Panc1 (cell line): ENCODE results near the gene SLFN12. TPM values are rescaled to one million over a fixed set of nuclear protein-coding genes. Genes with fewer than 3 reads are reported as not detected.

ENCODE experiments used
- ATAC-seq: fragments of 200-7000 bp; cut with Tn5 transposase; 2 replicates; pipeline ENCODE4 v1.9.1; 2020; ENCODE audit warnings: mild to moderate bottlenecking, moderate library complexity
- BruUV-seq: library from RNA; stranded (reverse); fragments of 400-500 nt; replicated peaks from 2 replicates; lab custom pipeline; 2021; lab: Mats Ljungman, UMichigan
- CTCF ChIA-PET: fragments of 300-600 bp; sonication (Branson Sonifier 250); formaldehyde crosslinking; loops from one replicate; lab custom pipeline; 2022; ENCODE audit warnings: antibody characterized with exemption; lab: Charles Lee
- POLR2A ChIA-PET: fragments of 300-600 bp; sonication (Branson Sonifier 250); formaldehyde crosslinking; loops from one replicate; lab custom pipeline; 2022; ENCODE audit warnings: antibody characterized with exemption; lab: Charles Lee
- DNase-seq: peaks from one replicate; pipeline ENCODE4 v3.0.0-alpha.2; 2010; ENCODE audit warnings: low read depth, low spot score
- H3K27ac ChIP-seq: 2 replicates; pipeline ENCODE4 v1.5.1; 2011; ENCODE audit warnings: mild to moderate bottlenecking, low read length, inconsistent platforms
- H3K27me3 ChIP-seq: fragments of 200-500 bp; sonication (Bioruptor generic); 2 replicates; pipeline ENCODE4 v1.6.0; 2014; ENCODE audit warnings: low read length, inconsistent platforms; ENCODE audit not compliant: control insufficient read depth, insufficient read depth
- H3K36me3 ChIP-seq: fragments of 200-500 bp; sonication (Bioruptor generic); 2 replicates; pipeline ENCODE4 v1.5.1; 2014; ENCODE audit warnings: inconsistent platforms, mild to moderate bottlenecking, low read length, moderate library complexity; ENCODE audit not compliant: control insufficient read depth, insufficient read depth
- H3K4me1 ChIP-seq: 2 replicates; pipeline ENCODE4 v1.5.1; 2011; ENCODE audit warnings: inconsistent platforms, mild to moderate bottlenecking, low read length, moderate library complexity; ENCODE audit not compliant: control insufficient read depth, insufficient read depth
- H3K4me3 ChIP-seq, 2 experiments: 2 replicates each; pipeline ENCODE4 v1.5.1; 2011 to 2012; ENCODE audit warnings: low read depth in 2 of 2, low read length in 2 of 2, mild to moderate bottlenecking in 2 of 2, inconsistent platforms in 1 of 2, moderate library complexity in 1 of 2
- H3K9me3 ChIP-seq: fragments of 200-500 bp; sonication (Bioruptor generic); 2 replicates; pipeline ENCODE4 v1.5.1; 2014; ENCODE audit warnings: low read depth, mild to moderate bottlenecking, inconsistent platforms, low read length, moderate library complexity; ENCODE audit not compliant: control insufficient read depth, insufficient read depth
- CTCF ChIP-seq: fragments of 450-650 bp; IDR thresholded peaks from 2 replicates; pipeline ENCODE4 v1.5.1; 2017; ENCODE audit warnings: mild to moderate bottlenecking
- POLR2AphosphoS5 ChIP-seq: IDR thresholded peaks from 2 replicates; pipeline ENCODE4 v1.6.1; 2012; ENCODE audit warnings: mild to moderate bottlenecking, low read depth, low read length, moderate library complexity
- REST ChIP-seq, 2 experiments: IDR thresholded peaks; 2 replicates each; pipeline ENCODE4 v1.6.1; 2011 to 2012; ENCODE audit warnings: low read depth in 2 of 2, control low read depth in 1 of 2, low read length in 1 of 2, mild to moderate bottlenecking in 1 of 2, moderate library complexity in 1 of 2; ENCODE audit not compliant: insufficient read depth in 1 of 2
- SIN3A ChIP-seq: IDR thresholded peaks from 2 replicates; pipeline ENCODE4 v1.6.1; 2012; ENCODE audit warnings: low read depth, mild to moderate bottlenecking, low read length, moderate library complexity, borderline replicate concordance; ENCODE audit not compliant: insufficient read depth
- TCF7L2 ChIP-seq: IDR thresholded peaks from 2 replicates; pipeline ENCODE4 v1.6.1; 2011; ENCODE audit warnings: mild to moderate bottlenecking, low read depth, low read length, inconsistent platforms
- in situ Hi-C: cut with HindIII; loops from 2 replicates; pipeline ENCODE4 v1.10.0; 2016; ENCODE audit warnings: low sequenced_read_pairs, low pct_unique_long_range_greater_than_20kb
- intact Hi-C: fragments of 100-400 bp; cut with micrococcal nuclease; formaldehyde crosslinking; loops from one replicate; pipeline ENCODE4 v1.10.0; 2022; ENCODE audit not compliant: unreplicated experiment
- total RNA-seq: library from RNA; stranded (reverse); gene quantifications from one replicate; pipeline ENCODE4 v1.2.1, GENCODE V29; 2021; ENCODE audit not compliant: unreplicated experiment

Gene SLFN12
- total RNA-seq, 1 experiment from 2014 or later = 35.2 TPM

GRCh38 chr17:35477248-35477647 lies 44.9 kb upstream of the SLFN12 start:
- Histone ChIP-seq H3K27ac (no peak overlapping the region), H3K27me3 (peaks cover 25% of the 10 kb centered on the region), H3K4me1 (no peaks in the 10 kb centered on the region), H3K4me3 (no peak overlapping the region), H3K9me3 (no peaks in the 10 kb centered on the region), H3K36me3 (no peaks in the 10 kb centered on the region)
- in situ Hi-C loops (no loop called here), intact Hi-C loops (no loop called here)
- BruUV-seq = no TSS peak
- CTCF ChIA-PET = no interaction called here
- TF ChIP-seq SIN3A (no peak), REST (IDR thresholded peaks at IDR 0.05; ENCODE audit: insufficient read depth in 1 of 2, low read depth in 2 of 2, low read length in 1 of 2) (no peak), CTCF (no peak), TCF7L2 (no peak)
- POLR2A ChIA-PET = no interaction called here
- DNase-seq (no peak), ATAC-seq (no peak)

GRCh38 chr17:35476283-35476820 lies 44.1 kb upstream of the SLFN12 start:
- in situ Hi-C loops (no loop called here), intact Hi-C loops (no loop called here)
- TF ChIP-seq SIN3A (no peak), REST (IDR thresholded peaks at IDR 0.05; ENCODE audit: insufficient read depth in 1 of 2, low read depth in 2 of 2, low read length in 1 of 2) (no peak), POLR2AphosphoS5 (no peak), CTCF (no peak), TCF7L2 (no peak)
- H3K4me3 ChIP-seq = no peak overlapping the region
- H3K27ac ChIP-seq = no peak overlapping the region
- ChIA-PET CTCF (no interaction called here), POLR2A (interaction anchor here (0.6 kb wide), 1 partner anchor 117 kb away, joined by 3 read pairs; no protein-coding TSS in a partner anchor)
- H3K27me3 ChIP-seq = peaks cover 25% of the 10 kb centered on the region
- no peaks in the 10 kb centered on the region for H3K4me1 ChIP-seq
- no peaks in the 10 kb centered on the region for H3K36me3 ChIP-seq
- ATAC-seq (no peak), DNase-seq (no peak)
- no peaks in the 10 kb centered on the region for H3K9me3 ChIP-seq
- BruUV-seq = no TSS peak
